GM21576 (cell line): ENCODE data around the gene ANKRD62.
"Not testable (repeated sequence)": the region's sequence is repeated elsewhere in the genome, so short reads cannot be mapped to it uniquely, and the experiment has no call there.

ENCODE experiments used
- ATAC-seq: cut with Tn5 transposase; IDR thresholded peaks from one replicate; pipeline ENCODE4 v1.9.1; 2021; ENCODE audit warnings: mild to moderate bottlenecking, moderate library complexity; ENCODE audit not compliant: unreplicated experiment

ANKRD62 gene

GRCh38 chr18:12065397-12065796, 28.2 kb upstream of the ANKRD62 start:
- ATAC-seq: no peak

- ATAC-seq: no peak
Observed at GRCh38 chr18:12066910-12067511, 26.6 kb upstream of the ANKRD62 start.

GRCh38 chr18:12067671-12068070, 26.0 kb upstream of the ANKRD62 start:
- no peak for ATAC-seq

GRCh38 chr18:12068316-12068949, 25.2 kb upstream of the ANKRD62 start:
- ATAC-seq: not testable (repeated sequence)

GRCh38 chr18:12068950-12069320, 24.7 kb upstream of the ANKRD62 start:
- no peak for ATAC-seq

GRCh38 chr18:12071066-12071465, 22.6 kb upstream of the ANKRD62 start:
- not testable (repeated sequence) for ATAC-seq

GRCh38 chr18:12072996-12073395, 20.6 kb upstream of the ANKRD62 start:
- ATAC-seq: no peak

GRCh38 chr18:12074736-12075135, 18.9 kb upstream of the ANKRD62 start:
- no peak for ATAC-seq

- no peak for ATAC-seq
Observed at GRCh38 chr18:12076424-12077140, 17.1 kb upstream of the ANKRD62 start.

GRCh38 chr18:12077994-12078393, 15.6 kb upstream of the ANKRD62 start:
- ATAC-seq: not testable (repeated sequence)

- ATAC-seq: no peak
Observed at GRCh38 chr18:12079491-12080237, 14.0 kb upstream of the ANKRD62 start.

- no peak for ATAC-seq
Observed at GRCh38 chr18:12085136-12085535, 8.5 kb upstream of the ANKRD62 start.

GRCh38 chr18:12085786-12086185, 7.9 kb upstream of the ANKRD62 start:
- no peak for ATAC-seq

- ATAC-seq: no peak
Observed at GRCh38 chr18:12086249-12086648, 7.4 kb upstream of the ANKRD62 start.

GRCh38 chr18:12086677-12087470, 6.8 kb upstream of the ANKRD62 start:
- no peak for ATAC-seq

- ATAC-seq: no peak
Observed at GRCh38 chr18:12087471-12088025, 6.1 kb upstream of the ANKRD62 start.

- no peak for ATAC-seq
Observed at GRCh38 chr18:12088096-12088495, 5.5 kb upstream of the ANKRD62 start.

GRCh38 chr18:12088731-12089375, 4.8 kb upstream of the ANKRD62 start:
- no peak for ATAC-seq

GRCh38 chr18:12091538-12092141, 2.0 kb upstream of the ANKRD62 start:
- ATAC-seq: no peak
